ENCODE measurements around the gene CRYBA1. TPM values are rescaled to one million over a fixed set of nuclear protein-coding genes. Genes with fewer than 3 reads are reported as not detected.
A peak's percentile ranks its signal among the peaks of the same experiment; 100 is the strongest.

The CRYBA1 gene
- polyA plus RNA-seq, 1 donor: not detected

GRCh38 chr17:29235904-29236303, 10.8 kb upstream of the CRYBA1 start:
- WGBS (ENCODE audit: insufficient coverage, low lambda C conversion rate): no CpG with 5 or more reads among the region's 3 CpGs
- H3K27me3 ChIP-seq (ENCODE audit: control insufficient read depth, insufficient read depth, low read length): no peaks in the 10 kb centered on the region
- no peaks in the 10 kb centered on the region for H3K9me3 ChIP-seq (ENCODE audit: control insufficient read depth, low read depth, low read length)
- no peak for DNase-seq
- peaks cover 8% of the 10 kb centered on the region for H3K4me1 ChIP-seq (ENCODE audit: control insufficient read depth, insufficient read depth, low read length)
- no peaks in the 10 kb centered on the region for H3K36me3 ChIP-seq (ENCODE audit: control insufficient read depth, insufficient read depth, low read length)
- no peak overlapping the region for H3K4me3 ChIP-seq (ENCODE audit: low read length)
- no peak overlapping the region for H3K27ac ChIP-seq (ENCODE audit: low read length)

DNA sequence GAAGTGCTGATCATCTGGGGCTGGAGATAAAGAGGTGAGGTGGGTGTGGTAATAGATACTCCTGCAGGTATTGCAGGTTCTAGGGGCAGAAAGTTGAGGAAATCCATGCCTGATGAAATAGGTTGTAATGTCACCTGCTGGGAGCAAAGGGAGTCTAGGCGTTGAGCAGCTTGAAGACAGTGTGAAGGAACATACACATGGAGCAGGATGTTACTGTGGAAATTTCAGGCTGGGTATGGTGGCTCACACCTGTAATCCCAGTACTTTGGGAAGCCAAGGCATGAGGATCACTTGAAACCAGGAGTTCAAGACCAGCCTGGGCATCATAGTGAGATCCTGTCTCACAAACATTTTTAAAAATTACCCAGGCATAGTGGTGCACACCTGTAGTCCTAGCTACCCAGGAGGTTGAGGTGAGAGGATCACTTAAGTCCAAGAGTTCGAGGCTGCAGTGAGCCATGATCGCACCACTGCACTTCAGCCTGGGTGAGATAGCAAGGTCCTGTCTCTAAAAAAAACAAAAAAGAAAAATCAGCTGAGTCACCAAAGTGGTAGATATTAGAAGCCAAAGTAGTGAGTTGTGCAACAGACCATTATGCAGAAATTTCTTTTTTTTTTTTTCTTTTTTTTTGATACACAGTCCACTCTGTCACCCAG, 9.1 kb upstream of the CRYBA1 start:
- peaks cover 8% of the 10 kb centered on the region for H3K4me1 ChIP-seq (ENCODE audit: control insufficient read depth, insufficient read depth, low read length)
- WGBS (ENCODE audit: insufficient coverage, low lambda C conversion rate): 83% methylated on average over 1 of the region's 3 CpGs
- peak; percentile 26 to 54 for DNase-seq

DNA sequence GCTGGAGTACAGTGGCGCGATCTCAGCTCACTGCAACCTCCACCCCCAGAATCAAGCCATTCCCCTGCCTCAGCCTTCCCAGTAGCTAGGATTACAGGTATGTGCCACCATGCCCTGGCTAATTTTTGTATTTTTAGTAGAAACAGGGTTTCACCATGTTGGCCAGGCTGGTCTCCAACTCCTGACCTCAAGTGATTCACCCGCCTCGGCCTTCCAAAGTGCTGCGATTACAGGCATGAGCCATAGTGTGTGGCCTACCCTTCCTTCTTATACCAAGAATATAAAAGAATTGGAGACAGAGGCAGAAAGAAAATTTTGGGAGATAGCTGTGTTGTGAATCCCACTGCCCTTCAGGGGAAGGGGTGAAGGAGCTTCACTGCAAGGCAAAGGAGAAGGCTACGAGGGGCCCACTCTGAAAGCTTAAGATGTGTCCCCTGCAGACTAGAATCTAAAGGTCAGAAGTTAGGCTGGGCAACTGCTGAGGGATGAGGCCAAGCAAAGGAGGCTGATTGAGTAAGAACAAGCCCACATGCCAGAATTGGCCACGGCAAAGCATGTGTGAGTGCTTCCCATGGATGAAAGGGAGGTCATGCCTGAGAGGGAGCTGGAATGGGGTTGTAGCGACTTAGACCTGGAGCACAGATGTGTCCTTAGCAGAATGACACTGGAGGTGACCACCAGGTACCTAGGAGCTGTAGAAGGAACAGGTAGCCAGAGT, 8.4 kb upstream of the CRYBA1 start:
- peaks cover 3% of the 10 kb centered on the region for H3K4me1 ChIP-seq (ENCODE audit: control insufficient read depth, insufficient read depth, low read length)
- H3K4me3 ChIP-seq (ENCODE audit: low read length): no peak overlapping the region
- no CpG with 5 or more reads among the region's 8 CpGs for WGBS (ENCODE audit: insufficient coverage, low lambda C conversion rate)
- H3K27me3 ChIP-seq (ENCODE audit: control insufficient read depth, insufficient read depth, low read length): no peaks in the 10 kb centered on the region
- DNase-seq: peak in 1 of 2 donors; percentile 34
- no peak overlapping the region for H3K27ac ChIP-seq (ENCODE audit: low read length)
- no peaks in the 10 kb centered on the region for H3K9me3 ChIP-seq (ENCODE audit: control insufficient read depth, low read depth, low read length)
- H3K36me3 ChIP-seq (ENCODE audit: control insufficient read depth, insufficient read depth, low read length): no peaks in the 10 kb centered on the region

More for the DNA sequence above, 9.1 kb upstream of the CRYBA1 start:
- Histone ChIP-seq H3K27ac (ENCODE audit: low read length) (peak overlapping the region; percentile 38), H3K27me3 (ENCODE audit: control insufficient read depth, insufficient read depth, low read length) (no peaks in the 10 kb centered on the region), H3K9me3 (ENCODE audit: control insufficient read depth, low read depth, low read length) (no peaks in the 10 kb centered on the region), H3K36me3 (ENCODE audit: control insufficient read depth, insufficient read depth, low read length) (no peaks in the 10 kb centered on the region), H3K4me3 (ENCODE audit: low read length) (no peak overlapping the region)

GRCh38 chr17:29240477-29240876, 6.2 kb upstream of the CRYBA1 start:
- Histone ChIP-seq H3K36me3 (ENCODE audit: control insufficient read depth, insufficient read depth, low read length) (no peaks in the 10 kb centered on the region), H3K9me3 (ENCODE audit: control insufficient read depth, low read depth, low read length) (no peaks in the 10 kb centered on the region), H3K4me1 (ENCODE audit: control insufficient read depth, insufficient read depth, low read length) (no peaks in the 10 kb centered on the region), H3K27ac (ENCODE audit: low read length) (no peak overlapping the region), H3K27me3 (ENCODE audit: control insufficient read depth, insufficient read depth, low read length) (no peaks in the 10 kb centered on the region), H3K4me3 (ENCODE audit: low read length) (no peak overlapping the region)
- DNase-seq: no peak
- 90% methylated on average over 2 of the region's 2 CpGs for WGBS (ENCODE audit: insufficient coverage, low lambda C conversion rate)

DNA sequence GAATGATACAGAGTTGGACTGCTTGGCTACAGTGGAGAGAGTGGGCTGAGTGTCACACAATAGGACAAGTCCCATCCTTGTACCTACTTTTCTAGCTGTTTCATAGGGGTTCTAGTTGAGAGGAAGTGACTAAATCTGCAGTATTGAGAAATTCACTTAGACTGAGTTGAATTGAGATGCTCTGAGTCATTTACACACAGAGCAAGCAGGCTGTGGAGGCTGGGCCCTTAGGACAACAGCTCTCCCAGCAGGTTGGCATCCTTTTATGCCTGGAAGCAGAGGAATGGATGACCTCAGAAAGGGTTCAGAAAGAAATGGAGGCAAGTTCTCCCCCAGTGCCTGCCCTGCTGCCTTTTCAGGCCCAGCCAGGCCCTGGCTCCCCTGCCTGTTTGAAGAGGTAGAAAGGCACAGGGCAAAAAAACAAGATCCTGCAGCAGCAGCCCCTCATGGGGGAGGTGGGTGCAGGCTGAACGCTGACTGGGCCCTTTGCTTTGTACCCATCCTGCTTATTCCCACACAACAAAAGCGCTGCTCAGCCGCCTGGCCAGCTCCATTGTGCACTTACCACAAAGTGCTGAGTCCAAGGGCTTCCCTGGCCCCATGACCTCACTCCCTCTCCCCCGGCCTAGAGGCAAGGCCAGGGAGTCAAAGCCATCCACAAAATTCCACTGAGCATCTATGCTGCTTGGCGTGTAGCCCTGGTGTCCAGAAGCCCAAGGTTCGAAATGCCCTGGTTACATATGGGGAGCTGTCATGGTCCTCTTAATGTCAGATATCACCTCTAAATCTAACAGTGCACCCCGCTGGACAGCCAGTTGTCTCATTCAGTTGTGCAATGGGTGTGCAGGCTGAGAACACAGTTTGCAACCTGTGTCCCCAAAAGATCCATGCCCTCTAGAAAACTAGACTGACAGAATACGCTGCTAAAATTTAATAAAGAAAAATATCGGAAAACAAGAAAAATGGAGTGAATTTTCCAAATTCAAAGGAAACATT, 5.4 kb upstream of the CRYBA1 start:
- WGBS (ENCODE audit: insufficient coverage, low lambda C conversion rate): 100% methylated on average over 2 of the region's 9 CpGs
- Histone ChIP-seq H3K4me1 (ENCODE audit: control insufficient read depth, insufficient read depth, low read length) (no peaks in the 10 kb centered on the region), H3K36me3 (ENCODE audit: control insufficient read depth, insufficient read depth, low read length) (no peaks in the 10 kb centered on the region), H3K9me3 (ENCODE audit: control insufficient read depth, low read depth, low read length) (no peaks in the 10 kb centered on the region), H3K4me3 (ENCODE audit: low read length) (no peak overlapping the region), H3K27ac (ENCODE audit: low read length) (no peak overlapping the region), H3K27me3 (ENCODE audit: control insufficient read depth, insufficient read depth, low read length) (no peaks in the 10 kb centered on the region)
- DNase-seq: no peak

- no peaks in the 10 kb centered on the region for H3K36me3 ChIP-seq (ENCODE audit: control insufficient read depth, insufficient read depth, low read length)
- H3K27ac ChIP-seq (ENCODE audit: low read length): no peak overlapping the region
- no peaks in the 10 kb centered on the region for H3K27me3 ChIP-seq (ENCODE audit: control insufficient read depth, insufficient read depth, low read length)
- no CpG with 5 or more reads among the region's 1 CpG for WGBS (ENCODE audit: insufficient coverage, low lambda C conversion rate)
- H3K4me1 ChIP-seq (ENCODE audit: control insufficient read depth, insufficient read depth, low read length): no peaks in the 10 kb centered on the region
- no peak overlapping the region for H3K4me3 ChIP-seq (ENCODE audit: low read length)
- no peaks in the 10 kb centered on the region for H3K9me3 ChIP-seq (ENCODE audit: control insufficient read depth, low read depth, low read length)
- no peak for DNase-seq
Measured at GRCh38 chr17:29242051-29242450, 4.6 kb upstream of the CRYBA1 start.

GRCh38 chr17:29242790-29243189, 3.9 kb upstream of the CRYBA1 start:
- no peaks in the 10 kb centered on the region for H3K4me1 ChIP-seq (ENCODE audit: control insufficient read depth, insufficient read depth, low read length)
- H3K27ac ChIP-seq (ENCODE audit: low read length): no peak overlapping the region
- WGBS (ENCODE audit: insufficient coverage, low lambda C conversion rate): 80% methylated on average over 1 of the region's 6 CpGs
- DNase-seq: no peak
- H3K4me3 ChIP-seq (ENCODE audit: low read length): no peak overlapping the region
- no peaks in the 10 kb centered on the region for H3K9me3 ChIP-seq (ENCODE audit: control insufficient read depth, low read depth, low read length)
- H3K27me3 ChIP-seq (ENCODE audit: control insufficient read depth, insufficient read depth, low read length): no peaks in the 10 kb centered on the region
- no peaks in the 10 kb centered on the region for H3K36me3 ChIP-seq (ENCODE audit: control insufficient read depth, insufficient read depth, low read length)

- Histone ChIP-seq H3K36me3 (ENCODE audit: control insufficient read depth, insufficient read depth, low read length) (no peaks in the 10 kb centered on the region), H3K27me3 (ENCODE audit: control insufficient read depth, insufficient read depth, low read length) (no peaks in the 10 kb centered on the region), H3K9me3 (ENCODE audit: control insufficient read depth, low read depth, low read length) (no peaks in the 10 kb centered on the region), H3K4me1 (ENCODE audit: control insufficient read depth, insufficient read depth, low read length) (no peaks in the 10 kb centered on the region), H3K4me3 (ENCODE audit: low read length) (no peak overlapping the region), H3K27ac (ENCODE audit: low read length) (no peak overlapping the region)
- DNase-seq: no peak
- 60% methylated on average over 1 of the region's 4 CpGs for WGBS (ENCODE audit: insufficient coverage, low lambda C conversion rate)
Measured at GRCh38 chr17:29243792-29244191, 2.9 kb upstream of the CRYBA1 start.

DNA sequence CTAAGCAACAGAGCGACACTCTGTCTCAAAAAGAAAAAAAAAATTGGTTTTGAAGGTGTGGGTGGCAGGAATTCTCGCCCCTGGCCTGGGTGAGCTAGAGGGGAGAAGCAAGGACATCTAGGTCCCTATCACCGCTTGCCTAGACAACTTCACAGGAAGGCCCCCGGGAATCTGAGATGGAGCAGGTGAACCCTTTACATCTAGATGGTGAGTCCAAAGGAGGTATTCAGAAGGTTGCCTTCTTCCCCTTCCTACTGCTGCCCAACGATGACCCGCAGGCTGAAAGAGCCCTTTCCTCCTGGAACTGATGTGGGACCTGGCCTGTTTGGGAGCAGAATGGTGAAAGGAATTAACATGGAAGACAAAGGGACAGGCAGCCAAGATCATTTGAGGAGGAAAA, 1.3 kb upstream of the CRYBA1 start:
- no peaks in the 10 kb centered on the region for H3K36me3 ChIP-seq (ENCODE audit: control insufficient read depth, insufficient read depth, low read length)
- H3K27ac ChIP-seq (ENCODE audit: low read length): no peak overlapping the region
- no peak overlapping the region for H3K4me3 ChIP-seq (ENCODE audit: low read length)
- no peak for DNase-seq
- no peaks in the 10 kb centered on the region for H3K27me3 ChIP-seq (ENCODE audit: control insufficient read depth, insufficient read depth, low read length)
- no CpG with 5 or more reads among the region's 6 CpGs for WGBS (ENCODE audit: insufficient coverage, low lambda C conversion rate)
- H3K4me1 ChIP-seq (ENCODE audit: control insufficient read depth, insufficient read depth, low read length): no peaks in the 10 kb centered on the region
- H3K9me3 ChIP-seq (ENCODE audit: control insufficient read depth, low read depth, low read length): no peaks in the 10 kb centered on the region

GRCh38 chr17:29247219-29247618, 560 bp downstream of the CRYBA1 start:
- Histone ChIP-seq H3K27ac (ENCODE audit: low read length) (no peak overlapping the region), H3K27me3 (ENCODE audit: control insufficient read depth, insufficient read depth, low read length) (no peaks in the 10 kb centered on the region), H3K4me3 (ENCODE audit: low read length) (no peak overlapping the region), H3K36me3 (ENCODE audit: control insufficient read depth, insufficient read depth, low read length) (no peaks in the 10 kb centered on the region), H3K9me3 (ENCODE audit: control insufficient read depth, low read depth, low read length) (no peaks in the 10 kb centered on the region), H3K4me1 (ENCODE audit: control insufficient read depth, insufficient read depth, low read length) (no peaks in the 10 kb centered on the region)
- no peak for DNase-seq
- 100% methylated on average over 2 of the region's 2 CpGs for WGBS (ENCODE audit: insufficient coverage, low lambda C conversion rate)
